K562 (cell line): ENCODE results near the gene RAB3D. TPM values are rescaled to one million over a fixed set of nuclear protein-coding genes. Genes with fewer than 3 reads are reported as not detected.

Source experiments
- ARID1B ChIP-seq: fragments of 450-650 bp; IDR thresholded peaks from 2 replicates; pipeline ENCODE4 v1.6.1; 2016; ENCODE audit warnings: antibody characterized with exemption, mild to moderate bottlenecking, inconsistent platforms
- ATF7 ChIP-seq: fragments of 450-650 bp; IDR thresholded peaks from 2 replicates; pipeline ENCODE4 v1.7.1; 2014; ENCODE audit warnings: mild to moderate bottlenecking, moderate library complexity
- CXXC5 ChIP-seq: fragments of 250-450 bp; sonication (Bioruptor Pico); IDR thresholded peaks from 2 replicates; pipeline ENCODE4 v1.8.0; 2022; ENCODE audit warnings: inconsistent platforms, mild to moderate bottlenecking, moderate library complexity
- FOXM1 ChIP-seq, 2 experiments: fragments of 450-650 bp in 1 of 2; sonication (generic) in 1 of 2; formaldehyde crosslinking in 1 of 2; IDR thresholded peaks; 2 replicates each; pipeline versions ENCODE4 v1.6.1 to v1.9.0; 2017 to 2022; ENCODE audit warnings: low read depth in 2 of 2, mild to moderate bottlenecking in 2 of 2, missing genetic modification reagents in 1 of 2, moderate library complexity in 1 of 2
- L3MBTL2 ChIP-seq: fragments of 450-650 bp; IDR thresholded peaks from 2 replicates; pipeline ENCODE4 v1.6.1; 2016; ENCODE audit warnings: mild to moderate bottlenecking, moderate library complexity
- NFE2 ChIP-seq: IDR thresholded peaks from 2 replicates; pipeline ENCODE4 v1.6.1; 2014; ENCODE audit warnings: antibody characterized with exemption, low read depth
- NFIC ChIP-seq: fragments of 450-650 bp; IDR thresholded peaks from 2 replicates; pipeline ENCODE4 v1.6.1; 2017; ENCODE audit warnings: mild to moderate bottlenecking, inconsistent platforms
- RBBP5 ChIP-seq: fragments of 200-600 bp; sonication (generic); IDR thresholded peaks from 2 replicates; pipeline ENCODE4 v1.6.1; 2012; ENCODE audit warnings: borderline replicate concordance, mild to moderate bottlenecking, low read length, control low read depth, inconsistent platforms; ENCODE audit not compliant: insufficient read depth, poor library complexity, severe bottlenecking
- RBFOX2 ChIP-seq: fragments of 200-400 bp; formaldehyde crosslinking; IDR thresholded peaks from 2 replicates; pipeline ENCODE4 v1.6.1; 2017; ENCODE audit warnings: low read depth, mild to moderate bottlenecking, low read length, moderate library complexity
- SMARCC2 ChIP-seq: fragments of 450-650 bp; IDR thresholded peaks from 2 replicates; pipeline ENCODE4 v1.6.1; 2017; ENCODE audit warnings: antibody characterized with exemption, moderate library complexity, mild to moderate bottlenecking, low read depth
- SOX6 ChIP-seq: fragments of 450-650 bp; IDR thresholded peaks from 2 replicates; pipeline ENCODE4 v1.6.1; 2014; ENCODE audit warnings: mild to moderate bottlenecking
- VEZF1 ChIP-seq: fragments of 200-800 bp; sonication (Bioruptor generic); IDR thresholded peaks from 2 replicates; pipeline ENCODE4 v1.6.1; 2017; ENCODE audit warnings: missing genetic modification characterization, missing compliant biosample characterization
- ZNF586 ChIP-seq: fragments of 450-650 bp; formaldehyde crosslinking; conservative IDR thresholded peaks from 2 replicates; pipeline ENCODE4 v1.4.0; 2020; ENCODE audit warnings: mild to moderate bottlenecking, moderate library complexity
- polyA plus RNA-seq, 8 experiments: library from polyadenylated mRNA; depleted of rRNA in 4 of 8; stranded (reverse) in 5 of 8; unstranded in 3 of 8; fragments of >200 nt; fragmentation: Nextera tagmentation in 2 of 8; fragmentation: Illumina TruSeq in 1 of 8; extraction: Ambion mirVana in 2 of 8; extraction: Trizol in 1 of 8; gene quantifications; 2 replicates each; pipeline versions ENCODE4 v1.2.1 to v1.2.3, GENCODE V29; 2011 to 2014; ENCODE audit warnings: inconsistent platforms in 1 of 8, missing spikeins in 1 of 8
- total RNA-seq, 7 experiments: library from RNA; depleted of rRNA in 6 of 7; stranded (reverse); fragments of >200 nt in 6 of 7; fragmentation: Illumina TruSeq in 2 of 7; extraction: Trizol in 2 of 7; gene quantifications; 2 replicates each; pipeline versions ENCODE4 v1.2.1 to v1.2.3, GENCODE V29; 2011 to 2021; ENCODE audit warnings: low replicate concordance in 1 of 7
- TF ChIP-seq, protein P1 (sequence below): fragments of 450-650 bp; IDR thresholded peaks from 2 replicates; pipeline ENCODE4 v1.6.1; 2016; ENCODE audit warnings: mild to moderate bottlenecking
- TF ChIP-seq, protein P2 (sequence below), 2 experiments: fragments of 450-650 bp; IDR thresholded peaks; 2 replicates each; pipeline ENCODE4 v1.6.1; 2018; ENCODE audit warnings: mild to moderate bottlenecking in 2 of 2, low read depth in 1 of 2; ENCODE audit not compliant: partially characterized antibody in 2 of 2
- TF ChIP-seq, protein P3 (sequence below): IDR thresholded peaks from 3 replicates; pipeline ENCODE4 v1.6.1; 2011; ENCODE audit warnings: borderline replicate concordance, mild to moderate bottlenecking, moderate library complexity; ENCODE audit not compliant: insufficient read length; ENCODE audit errors: extremely low read depth

RAB3D gene
- total and polyA plus RNA-seq, 9 of the 15 experiments (the other 6 are each of a cell fraction or from before 2014, with no cell fraction given): 0.34 to 3.3 (median 1.3) TPM

GRCh38 chr19:11324079-11324661 lies 15.3 kb downstream of the RAB3D start (continued):
- peak; percentile 56 for TF ChIP-seq ATF7
- peak; percentile 43 for TF ChIP-seq RBBP5
- TF ChIP-seq, protein P1, sequence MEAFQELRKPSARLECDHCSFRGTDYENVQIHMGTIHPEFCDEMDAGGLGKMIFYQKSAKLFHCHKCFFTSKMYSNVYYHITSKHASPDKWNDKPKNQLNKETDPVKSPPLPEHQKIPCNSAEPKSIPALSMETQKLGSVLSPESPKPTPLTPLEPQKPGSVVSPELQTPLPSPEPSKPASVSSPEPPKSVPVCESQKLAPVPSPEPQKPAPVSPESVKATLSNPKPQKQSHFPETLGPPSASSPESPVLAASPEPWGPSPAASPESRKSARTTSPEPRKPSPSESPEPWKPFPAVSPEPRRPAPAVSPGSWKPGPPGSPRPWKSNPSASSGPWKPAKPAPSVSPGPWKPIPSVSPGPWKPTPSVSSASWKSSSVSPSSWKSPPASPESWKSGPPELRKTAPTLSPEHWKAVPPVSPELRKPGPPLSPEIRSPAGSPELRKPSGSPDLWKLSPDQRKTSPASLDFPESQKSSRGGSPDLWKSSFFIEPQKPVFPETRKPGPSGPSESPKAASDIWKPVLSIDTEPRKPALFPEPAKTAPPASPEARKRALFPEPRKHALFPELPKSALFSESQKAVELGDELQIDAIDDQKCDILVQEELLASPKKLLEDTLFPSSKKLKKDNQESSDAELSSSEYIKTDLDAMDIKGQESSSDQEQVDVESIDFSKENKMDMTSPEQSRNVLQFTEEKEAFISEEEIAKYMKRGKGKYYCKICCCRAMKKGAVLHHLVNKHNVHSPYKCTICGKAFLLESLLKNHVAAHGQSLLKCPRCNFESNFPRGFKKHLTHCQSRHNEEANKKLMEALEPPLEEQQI: no peak
- peak; percentile 73 for TF ChIP-seq VEZF1 (CRISPR knock-in tag)
- peak; percentile 70 for TF ChIP-seq NFIC
- TF ChIP-seq L3MBTL2: 0 out of 2 replicates have a peak, but pooled peaks have one; percentile 32
- TF ChIP-seq, protein P2, sequence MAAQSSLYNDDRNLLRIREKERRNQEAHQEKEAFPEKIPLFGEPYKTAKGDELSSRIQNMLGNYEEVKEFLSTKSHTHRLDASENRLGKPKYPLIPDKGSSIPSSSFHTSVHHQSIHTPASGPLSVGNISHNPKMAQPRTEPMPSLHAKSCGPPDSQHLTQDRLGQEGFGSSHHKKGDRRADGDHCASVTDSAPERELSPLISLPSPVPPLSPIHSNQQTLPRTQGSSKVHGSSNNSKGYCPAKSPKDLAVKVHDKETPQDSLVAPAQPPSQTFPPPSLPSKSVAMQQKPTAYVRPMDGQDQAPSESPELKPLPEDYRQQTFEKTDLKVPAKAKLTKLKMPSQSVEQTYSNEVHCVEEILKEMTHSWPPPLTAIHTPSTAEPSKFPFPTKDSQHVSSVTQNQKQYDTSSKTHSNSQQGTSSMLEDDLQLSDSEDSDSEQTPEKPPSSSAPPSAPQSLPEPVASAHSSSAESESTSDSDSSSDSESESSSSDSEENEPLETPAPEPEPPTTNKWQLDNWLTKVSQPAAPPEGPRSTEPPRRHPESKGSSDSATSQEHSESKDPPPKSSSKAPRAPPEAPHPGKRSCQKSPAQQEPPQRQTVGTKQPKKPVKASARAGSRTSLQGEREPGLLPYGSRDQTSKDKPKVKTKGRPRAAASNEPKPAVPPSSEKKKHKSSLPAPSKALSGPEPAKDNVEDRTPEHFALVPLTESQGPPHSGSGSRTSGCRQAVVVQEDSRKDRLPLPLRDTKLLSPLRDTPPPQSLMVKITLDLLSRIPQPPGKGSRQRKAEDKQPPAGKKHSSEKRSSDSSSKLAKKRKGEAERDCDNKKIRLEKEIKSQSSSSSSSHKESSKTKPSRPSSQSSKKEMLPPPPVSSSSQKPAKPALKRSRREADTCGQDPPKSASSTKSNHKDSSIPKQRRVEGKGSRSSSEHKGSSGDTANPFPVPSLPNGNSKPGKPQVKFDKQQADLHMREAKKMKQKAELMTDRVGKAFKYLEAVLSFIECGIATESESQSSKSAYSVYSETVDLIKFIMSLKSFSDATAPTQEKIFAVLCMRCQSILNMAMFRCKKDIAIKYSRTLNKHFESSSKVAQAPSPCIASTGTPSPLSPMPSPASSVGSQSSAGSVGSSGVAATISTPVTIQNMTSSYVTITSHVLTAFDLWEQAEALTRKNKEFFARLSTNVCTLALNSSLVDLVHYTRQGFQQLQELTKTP (IDR thresholded peaks at IDR 0.05; ENCODE audit: low read depth in 1 of 2, partially characterized antibody in 2 of 2): peak in 1 of 2 experiments; percentile 23
- 0 out of 2 replicates have a peak, but pooled peaks have one; percentile 26 for TF ChIP-seq RBFOX2
- TF ChIP-seq SOX6: peak; percentile 34; the same call in 1 of the 2 replicates
- peak; percentile 70 for TF ChIP-seq NFE2
- TF ChIP-seq FOXM1 (IDR thresholded peaks at IDR 0.05; ENCODE audit: low read depth): peak; percentile 61; the same call in 1 of the 2 replicates
- no peak for TF ChIP-seq FOXM1 (CRISPR knock-in tag; IDR thresholded peaks at IDR 0.05; ENCODE audit: low read depth)
- TF ChIP-seq CXXC5: peak; percentile 38; the same call in 1 of the 2 replicates
- TF ChIP-seq ZNF586 (CRISPR knock-in tag): no peak
- TF ChIP-seq ARID1B: peak; percentile 51
- peak; percentile 55; the same call in 1 of the 2 replicates for TF ChIP-seq SMARCC2
- TF ChIP-seq, protein P3, sequence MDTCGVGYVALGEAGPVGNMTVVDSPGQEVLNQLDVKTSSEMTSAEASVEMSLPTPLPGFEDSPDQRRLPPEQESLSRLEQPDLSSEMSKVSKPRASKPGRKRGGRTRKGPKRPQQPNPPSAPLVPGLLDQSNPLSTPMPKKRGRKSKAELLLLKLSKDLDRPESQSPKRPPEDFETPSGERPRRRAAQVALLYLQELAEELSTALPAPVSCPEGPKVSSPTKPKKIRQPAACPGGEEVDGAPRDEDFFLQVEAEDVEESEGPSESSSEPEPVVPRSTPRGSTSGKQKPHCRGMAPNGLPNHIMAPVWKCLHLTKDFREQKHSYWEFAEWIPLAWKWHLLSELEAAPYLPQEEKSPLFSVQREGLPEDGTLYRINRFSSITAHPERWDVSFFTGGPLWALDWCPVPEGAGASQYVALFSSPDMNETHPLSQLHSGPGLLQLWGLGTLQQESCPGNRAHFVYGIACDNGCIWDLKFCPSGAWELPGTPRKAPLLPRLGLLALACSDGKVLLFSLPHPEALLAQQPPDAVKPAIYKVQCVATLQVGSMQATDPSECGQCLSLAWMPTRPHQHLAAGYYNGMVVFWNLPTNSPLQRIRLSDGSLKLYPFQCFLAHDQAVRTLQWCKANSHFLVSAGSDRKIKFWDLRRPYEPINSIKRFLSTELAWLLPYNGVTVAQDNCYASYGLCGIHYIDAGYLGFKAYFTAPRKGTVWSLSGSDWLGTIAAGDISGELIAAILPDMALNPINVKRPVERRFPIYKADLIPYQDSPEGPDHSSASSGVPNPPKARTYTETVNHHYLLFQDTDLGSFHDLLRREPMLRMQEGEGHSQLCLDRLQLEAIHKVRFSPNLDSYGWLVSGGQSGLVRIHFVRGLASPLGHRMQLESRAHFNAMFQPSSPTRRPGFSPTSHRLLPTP: no peak
